MM.1S (cell line): ENCODE results near the gene LIMS2.

Source experiments
- DNase-seq: peaks from one replicate; pipeline ENCODE4 v3.0.0-alpha.2; 2015
- H2AFZ ChIP-seq: fragments of 300-600 bp; sonication (generic); 2 replicates; pipeline ENCODE4 v1.6.0; 2016; ENCODE audit warnings: antibody characterized with exemption, low read length
- H3F3A ChIP-seq: fragments of 300-600 bp; sonication (generic); 2 replicates; pipeline ENCODE4 v1.6.1; 2016; ENCODE audit warnings: mild to moderate bottlenecking, antibody characterized with exemption, low read length, moderate library complexity, mixed read lengths; ENCODE audit not compliant: insufficient read depth
- H3K27ac ChIP-seq: fragments of 300-600 bp; sonication (generic); 2 replicates; pipeline ENCODE4 v1.5.1; 2016; ENCODE audit warnings: mild to moderate bottlenecking, low read length
- H3K27me3 ChIP-seq: fragments of 300-600 bp; sonication (generic); replicated peaks from 2 replicates; pipeline ENCODE4 v1.6.0; 2016; ENCODE audit warnings: low read length; ENCODE audit not compliant: insufficient read depth
- H3K36me3 ChIP-seq: fragments of 300-600 bp; sonication (generic); replicated peaks from 2 replicates; pipeline ENCODE4 v1.6.1; 2016; ENCODE audit warnings: mild to moderate bottlenecking, low read length, mixed read lengths; ENCODE audit not compliant: insufficient read depth
- H3K4me1 ChIP-seq: fragments of 300-600 bp; sonication (generic); 2 replicates; pipeline ENCODE4 v1.6.1; 2016; ENCODE audit warnings: low read length, mixed read lengths
- H3K4me2 ChIP-seq: fragments of 300-600 bp; sonication (generic); 2 replicates; pipeline ENCODE4 v1.6.0; 2016; ENCODE audit warnings: low read depth, low read length
- H3K4me3 ChIP-seq: fragments of 300-600 bp; sonication (generic); 2 replicates; pipeline ENCODE4 v1.5.1; 2016; ENCODE audit warnings: low read length, mixed read lengths
- H3K79me2 ChIP-seq: fragments of 300-600 bp; sonication (generic); 2 replicates; pipeline ENCODE4 v1.6.1; 2016; ENCODE audit warnings: mixed run types, low read length, mixed read lengths
- H3K9ac ChIP-seq: fragments of 300-600 bp; sonication (generic); 2 replicates; pipeline ENCODE4 v1.6.1; 2016; ENCODE audit warnings: low read length, mixed read lengths
- H3K9me2 ChIP-seq: fragments of 300-600 bp; sonication (generic); replicated peaks from 2 replicates; pipeline ENCODE4 v1.6.1; 2016; ENCODE audit warnings: mild to moderate bottlenecking, low read length, mixed read lengths; ENCODE audit not compliant: insufficient read depth
- H3K9me3 ChIP-seq: fragments of 300-600 bp; sonication (generic); replicated peaks from 2 replicates; pipeline ENCODE4 v1.6.1; 2016; ENCODE audit warnings: mild to moderate bottlenecking, low read length, mixed read lengths; ENCODE audit not compliant: insufficient read depth
- H4K20me1 ChIP-seq: fragments of 300-600 bp; sonication (generic); 2 replicates; pipeline ENCODE4 v1.6.1; 2016; ENCODE audit warnings: mild to moderate bottlenecking, low read length, moderate library complexity, mixed read lengths; ENCODE audit not compliant: insufficient read depth
- EZH2 ChIP-seq: fragments of 300-600 bp; sonication (generic); optimal IDR thresholded peaks from 2 replicates; pipeline ENCODE3; 2017; ENCODE audit warnings: low read depth, mild to moderate bottlenecking, antibody characterized with exemption, low read length, mixed read lengths
- EZH2phosphoT487 ChIP-seq: fragments of 300-600 bp; sonication (generic); IDR thresholded peaks from 2 replicates; pipeline ENCODE4 v1.6.1; 2018; ENCODE audit warnings: antibody characterized with exemption, low read length
- TF ChIP-seq, protein P1 (sequence below): fragments of 300-600 bp; sonication (generic); IDR thresholded peaks from 2 replicates; pipeline ENCODE4 v1.5.1; 2016; ENCODE audit warnings: antibody characterized with exemption, low read length, mixed read lengths

Gene LIMS2

DNA sequence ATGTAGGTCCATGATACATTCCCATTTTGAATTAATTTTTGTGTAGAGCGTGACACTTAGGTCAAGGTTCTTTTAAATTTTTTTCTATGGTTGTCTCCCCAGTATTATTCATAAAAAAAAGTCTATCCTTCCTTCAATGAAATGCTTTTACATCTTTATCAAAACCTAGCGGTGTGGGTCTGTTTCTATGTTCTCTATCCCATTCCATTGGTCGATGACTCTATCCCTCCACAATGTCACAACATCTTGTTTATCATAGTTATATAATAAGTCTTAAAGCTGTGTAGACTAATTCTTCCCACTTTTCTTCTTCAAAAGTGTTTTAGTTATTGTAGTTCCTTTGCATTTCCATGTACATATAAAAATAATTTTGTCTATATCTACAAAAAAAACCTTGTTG lies 76.6 kb downstream of the LIMS2 start:
- H3K9me2 ChIP-seq, result no peaks in the 10 kb centered on the region
- no peak overlapping the region for H3K27ac ChIP-seq
- H3K9me3 ChIP-seq, result no peaks in the 10 kb centered on the region
- no peaks in the 10 kb centered on the region for H4K20me1 ChIP-seq
- TF ChIP-seq, protein P1, sequence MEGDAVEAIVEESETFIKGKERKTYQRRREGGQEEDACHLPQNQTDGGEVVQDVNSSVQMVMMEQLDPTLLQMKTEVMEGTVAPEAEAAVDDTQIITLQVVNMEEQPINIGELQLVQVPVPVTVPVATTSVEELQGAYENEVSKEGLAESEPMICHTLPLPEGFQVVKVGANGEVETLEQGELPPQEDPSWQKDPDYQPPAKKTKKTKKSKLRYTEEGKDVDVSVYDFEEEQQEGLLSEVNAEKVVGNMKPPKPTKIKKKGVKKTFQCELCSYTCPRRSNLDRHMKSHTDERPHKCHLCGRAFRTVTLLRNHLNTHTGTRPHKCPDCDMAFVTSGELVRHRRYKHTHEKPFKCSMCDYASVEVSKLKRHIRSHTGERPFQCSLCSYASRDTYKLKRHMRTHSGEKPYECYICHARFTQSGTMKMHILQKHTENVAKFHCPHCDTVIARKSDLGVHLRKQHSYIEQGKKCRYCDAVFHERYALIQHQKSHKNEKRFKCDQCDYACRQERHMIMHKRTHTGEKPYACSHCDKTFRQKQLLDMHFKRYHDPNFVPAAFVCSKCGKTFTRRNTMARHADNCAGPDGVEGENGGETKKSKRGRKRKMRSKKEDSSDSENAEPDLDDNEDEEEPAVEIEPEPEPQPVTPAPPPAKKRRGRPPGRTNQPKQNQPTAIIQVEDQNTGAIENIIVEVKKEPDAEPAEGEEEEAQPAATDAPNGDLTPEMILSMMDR, result no peak
- TF ChIP-seq EZH2phosphoT487 (no peak), EZH2 (no peak)
- H3K4me1 ChIP-seq, result no peaks in the 10 kb centered on the region
- DNase-seq, result no peak
- no peak overlapping the region for H3K4me3 ChIP-seq
- no peaks in the 10 kb centered on the region for H3K79me2 ChIP-seq
- no peaks in the 10 kb centered on the region for H3F3A ChIP-seq
- no peaks in the 10 kb centered on the region for H3K36me3 ChIP-seq
- no peak overlapping the region for H3K9ac ChIP-seq
- no peak overlapping the region for H2AFZ ChIP-seq
- H3K4me2 ChIP-seq, result no peak overlapping the region
- H3K27me3 ChIP-seq, result no peaks in the 10 kb centered on the region; the same call in 1 of the 2 replicates

DNA sequence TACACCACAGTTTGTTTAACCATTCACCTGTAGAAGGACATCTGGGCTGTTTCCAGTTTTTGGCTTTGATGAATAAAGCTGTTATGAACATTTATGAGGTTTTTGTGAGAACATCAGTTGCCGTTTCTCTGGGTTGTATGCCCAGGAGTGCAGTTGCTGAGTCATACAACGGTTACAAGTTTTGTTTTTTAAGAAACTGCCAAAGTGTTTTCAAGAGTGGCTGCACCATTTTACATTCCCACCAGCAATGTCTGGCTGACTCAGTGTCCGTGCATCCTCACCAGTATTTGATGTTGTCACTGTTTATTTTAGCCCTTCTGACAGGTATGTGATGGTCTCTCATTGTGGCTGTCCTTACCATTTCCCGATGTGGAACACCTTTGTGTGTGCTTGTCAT lies 77.3 kb downstream of the LIMS2 start:
- H3K9me3 ChIP-seq, result no peaks in the 10 kb centered on the region
- H3K4me2 ChIP-seq, result no peak overlapping the region
- no peaks in the 10 kb centered on the region for H3K36me3 ChIP-seq
- no peak for DNase-seq
- no peaks in the 10 kb centered on the region for H3K9me2 ChIP-seq
- TF ChIP-seq EZH2 (no peak), EZH2phosphoT487 (no peak)
- TF ChIP-seq, protein P1, result no peak
- H4K20me1 ChIP-seq, result no peaks in the 10 kb centered on the region
- no peaks in the 10 kb centered on the region; the same call in 1 of the 2 replicates for H3K27me3 ChIP-seq
- no peak overlapping the region for H3K9ac ChIP-seq
- H3K4me1 ChIP-seq, result no peaks in the 10 kb centered on the region
- H3K4me3 ChIP-seq, result no peak overlapping the region
- no peak overlapping the region for H3K27ac ChIP-seq
- no peaks in the 10 kb centered on the region for H3K79me2 ChIP-seq
- no peaks in the 10 kb centered on the region for H3F3A ChIP-seq
- no peak overlapping the region for H2AFZ ChIP-seq

DNA sequence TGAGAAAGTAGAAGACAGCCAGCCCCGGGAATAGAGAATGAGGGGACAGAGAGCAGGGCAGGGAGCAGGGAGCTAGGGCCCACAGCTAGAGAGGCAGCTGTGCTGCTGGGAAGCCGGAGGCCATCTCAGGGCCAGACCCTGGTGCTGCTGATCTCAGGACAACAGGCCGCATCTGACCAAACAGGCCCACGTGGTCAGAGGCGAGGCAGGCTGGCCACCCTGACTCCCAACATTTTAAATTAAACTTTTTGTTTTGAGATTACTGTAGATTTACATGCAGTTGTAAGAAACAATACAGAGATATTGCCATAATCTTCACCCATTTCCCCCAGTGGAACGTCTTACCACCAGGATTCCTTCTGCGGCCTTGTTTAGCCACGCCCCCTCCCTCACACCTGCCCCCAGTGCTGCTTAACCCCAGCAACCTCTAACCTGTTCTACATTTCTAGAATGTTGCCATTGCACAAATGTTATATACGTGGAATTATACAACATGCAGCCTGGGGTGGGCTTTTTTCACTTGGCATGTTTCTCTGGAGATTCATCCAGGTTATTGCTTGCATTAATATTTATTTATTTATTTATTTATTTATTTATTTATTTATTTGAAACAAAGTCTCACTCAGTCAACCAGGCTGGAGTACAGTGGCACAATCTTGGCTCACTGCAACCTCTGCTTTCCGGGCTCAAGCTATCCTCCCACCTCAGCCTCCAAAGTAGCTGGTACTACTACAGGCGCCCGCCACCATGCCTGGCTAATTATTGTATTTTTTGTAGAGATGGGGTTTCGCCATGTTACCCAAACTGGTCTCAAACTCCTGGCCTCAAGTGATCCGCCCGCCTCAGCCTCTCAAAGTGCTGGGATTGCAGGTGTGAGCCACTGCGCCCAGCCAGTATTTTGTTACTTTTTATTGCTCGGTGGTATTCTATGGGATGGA lies 78.0 kb downstream of the LIMS2 start:
- H3K36me3 ChIP-seq, result no peaks in the 10 kb centered on the region
- no peak overlapping the region for H3K4me3 ChIP-seq
- H4K20me1 ChIP-seq, result no peaks in the 10 kb centered on the region
- no peaks in the 10 kb centered on the region for H3K9me3 ChIP-seq
- H2AFZ ChIP-seq, result no peak overlapping the region
- H3K27me3 ChIP-seq, result no peaks in the 10 kb centered on the region; the same call in 1 of the 2 replicates
- no peaks in the 10 kb centered on the region for H3F3A ChIP-seq
- H3K79me2 ChIP-seq, result no peaks in the 10 kb centered on the region
- no peak overlapping the region for H3K4me2 ChIP-seq
- no peaks in the 10 kb centered on the region for H3K9me2 ChIP-seq
- no peak overlapping the region for H3K9ac ChIP-seq
- TF ChIP-seq EZH2 (no peak), EZH2phosphoT487 (no peak)
- TF ChIP-seq, protein P1, result no peak
- H3K27ac ChIP-seq, result no peak overlapping the region
- H3K4me1 ChIP-seq, result no peaks in the 10 kb centered on the region
- no peak for DNase-seq
